Activated CD8-positive, alpha-beta memory T cell treated with anti-CD3 and anti-CD28 coated beads for 36 hours (primary cell): Measurements from ENCODE around the gene FAM78A. TPM values are rescaled to one million over a fixed set of nuclear protein-coding genes. Genes with fewer than 3 reads are reported as not detected.
"Not testable (repeated sequence)": the region's sequence is repeated elsewhere in the genome, so short reads cannot be mapped to it uniquely, and the experiment has no call there.

Experiments
- CTCF ChIA-PET: fragments of 350-600 bp; sonication (Branson Sonifier 250); formaldehyde crosslinking; loops from one replicate; lab custom pipeline; 2021; ENCODE audit warnings: antibody characterized with exemption; lab: Charles Lee
- POLR2A ChIA-PET: fragments of 350-600 bp; sonication (Branson Sonifier 250); formaldehyde crosslinking; loops from one replicate; lab custom pipeline; 2021; ENCODE audit warnings: antibody characterized with exemption; lab: Charles Lee
- total RNA-seq, 2 experiments: library from RNA; stranded (reverse); gene quantifications; one replicate each; pipeline ENCODE4 v1.2.3, GENCODE V29; 2021

The FAM78A gene
- total RNA-seq, 2 experiments from 2014 or later, result 46.4 to 48.4 TPM

DNA sequence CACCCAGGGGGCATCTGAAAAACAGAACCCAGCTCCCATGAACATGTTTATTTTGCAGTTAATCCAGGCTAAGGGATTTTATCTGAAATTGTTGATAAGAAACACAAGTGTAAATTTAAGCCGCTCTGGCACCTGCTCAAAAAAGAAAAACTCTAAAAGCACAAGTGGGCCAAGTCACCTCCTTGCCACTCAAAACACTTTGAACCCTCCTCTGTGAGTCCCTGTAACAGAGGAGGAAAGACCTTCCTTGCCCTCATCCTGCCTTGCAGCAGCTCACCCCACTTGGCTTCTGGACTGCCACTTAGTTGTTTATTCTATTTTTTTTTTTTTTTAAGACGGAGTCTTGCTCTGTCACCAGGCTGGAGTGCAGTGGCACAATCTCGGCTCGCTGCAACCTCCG lies 39.5 kb downstream of the FAM78A start:
- ChIA-PET CTCF (interaction anchor here (2.0 kb wide), 1 partner anchor 20 kb away, joined by 5 read pairs; no protein-coding TSS in a partner anchor), POLR2A (interaction anchor here (0.7 to 3.0 kb wide), 2 partner anchors 20 to 113 kb away, joined by 3 to 19 read pairs; no protein-coding TSS in a partner anchor)

DNA sequence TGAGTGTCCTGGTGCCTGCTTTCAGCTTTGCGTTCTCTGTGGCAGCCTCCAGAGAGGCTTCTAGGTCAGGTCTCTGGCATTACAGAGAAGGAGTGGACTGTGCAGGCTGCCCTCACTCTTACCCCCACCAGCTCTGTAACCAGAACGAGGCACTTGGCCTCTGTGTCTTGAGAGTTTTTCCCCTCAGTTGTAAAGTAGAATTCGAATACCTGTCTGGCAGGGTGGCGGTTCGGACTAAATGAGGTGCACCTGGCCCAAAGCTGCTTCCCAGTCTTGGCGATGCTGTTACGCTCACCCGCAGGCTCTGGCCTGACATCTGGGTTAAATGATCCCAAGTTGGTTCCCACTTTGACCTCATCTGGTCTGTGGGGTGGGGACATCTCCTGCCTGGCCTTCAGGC lies 40.1 kb downstream of the FAM78A start:
- ChIA-PET POLR2A (interaction anchor here (0.7 to 0.8 kb wide), 2 partner anchors 20 to 113 kb away, joined by 3 read pairs; no protein-coding TSS in a partner anchor), CTCF (no interaction called here)

DNA sequence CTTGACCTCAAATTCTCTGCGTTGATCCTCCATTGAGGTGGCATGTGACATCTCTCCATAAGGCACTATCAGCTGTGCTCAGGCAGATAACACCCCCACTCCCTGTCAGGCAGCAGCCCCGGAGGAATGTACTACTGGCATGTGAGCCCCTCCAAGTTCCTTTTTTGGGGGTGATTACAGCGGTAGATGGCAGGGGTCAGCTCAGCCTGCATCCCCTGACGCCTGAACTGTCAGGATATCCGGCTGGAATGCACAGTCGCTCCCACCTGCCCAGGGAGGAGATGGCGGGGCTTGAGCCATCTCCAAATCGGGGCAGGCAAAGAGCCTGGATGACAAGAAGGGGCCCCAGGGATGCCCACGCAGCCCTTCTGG lies 40.8 kb downstream of the FAM78A start:
- CTCF ChIA-PET, result no interaction called here
- POLR2A ChIA-PET, result interaction anchor here (0.5 to 0.8 kb wide), 2 partner anchors 15 to 21 kb away, joined by 3 read pairs; no protein-coding TSS in a partner anchor

DNA sequence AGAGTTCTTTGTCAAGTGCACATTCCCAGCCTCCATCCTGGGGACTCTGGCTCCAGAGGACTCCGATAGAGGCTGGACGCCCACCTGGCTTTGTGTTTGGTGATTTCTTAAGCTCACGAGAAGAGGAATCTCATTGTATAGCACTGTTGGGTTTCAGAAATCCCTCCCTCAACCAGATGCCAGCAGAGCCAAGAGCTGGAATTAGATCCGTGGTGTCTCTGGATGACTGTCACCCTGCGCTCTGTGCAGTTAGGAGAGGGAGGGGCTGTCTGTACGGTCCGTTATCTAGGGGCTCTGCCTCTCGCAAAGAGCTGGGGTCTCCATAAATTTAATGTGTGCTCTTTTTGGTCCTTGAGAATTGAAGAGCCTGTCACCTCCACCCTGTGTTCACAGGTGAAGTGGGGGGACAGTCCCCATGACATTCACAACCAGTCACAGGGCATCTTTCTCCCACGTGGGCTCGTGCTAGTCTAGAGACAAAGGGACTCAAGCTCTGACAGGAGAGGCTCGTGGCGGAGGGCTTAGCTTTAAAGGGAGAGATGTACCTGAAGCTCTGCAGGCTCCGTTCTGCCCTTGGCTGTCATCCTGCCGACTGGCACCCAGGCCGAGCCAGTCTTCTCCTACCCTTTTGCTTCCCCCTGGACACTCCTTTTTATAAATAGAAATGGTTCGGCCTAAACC lies 41.4 kb downstream of the FAM78A start:
- POLR2A ChIA-PET, result no interaction called here
- CTCF ChIA-PET, result interaction anchor here (1.2 kb wide), 1 partner anchor 35 kb away, joined by 3 read pairs; no protein-coding TSS in a partner anchor

DNA sequence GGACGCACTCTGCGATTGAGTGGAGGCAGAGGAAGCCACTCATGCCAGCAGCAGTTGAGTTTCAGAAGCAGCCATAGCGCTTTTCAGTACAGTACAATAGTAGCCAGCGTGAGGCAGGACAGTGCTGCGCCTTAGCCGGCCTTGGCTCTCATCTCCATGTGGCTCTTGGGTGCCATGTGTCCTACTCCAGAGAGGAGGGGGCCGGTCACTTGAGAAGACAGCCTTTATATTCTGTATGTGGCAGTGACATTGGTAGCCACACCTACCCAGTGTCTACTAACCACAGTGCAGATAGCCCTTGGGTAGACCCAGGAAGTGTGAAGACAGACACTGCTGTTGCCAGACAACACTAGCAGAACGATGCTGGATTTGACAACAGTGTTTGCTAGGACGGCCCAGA lies 42.3 kb downstream of the FAM78A start:
- ChIA-PET POLR2A (no interaction called here), CTCF (interaction anchor here (1.2 kb wide), 1 partner anchor 36 kb away, joined by 3 read pairs; no protein-coding TSS in a partner anchor)

DNA sequence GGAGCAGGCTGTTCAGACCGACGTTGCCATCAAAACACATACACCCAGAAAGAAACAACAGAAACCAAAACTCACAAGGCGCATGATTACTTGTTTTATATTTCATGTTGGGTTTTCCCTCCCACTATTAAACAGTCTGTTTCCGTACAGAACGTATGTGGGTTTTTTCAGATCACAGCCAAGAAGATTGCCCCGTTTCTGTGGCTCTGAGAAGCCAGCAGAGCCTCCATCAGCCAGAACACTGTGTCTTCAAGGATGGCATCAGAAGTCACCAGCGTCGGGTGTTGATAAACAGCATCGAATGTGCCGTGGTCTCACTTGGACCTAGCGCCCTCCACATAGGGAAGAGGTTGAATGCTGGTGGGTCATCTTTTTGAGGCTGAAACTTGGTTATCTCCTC lies 42.8 kb downstream of the FAM78A start:
- ChIA-PET CTCF (interaction anchor here (1.2 kb wide), 1 partner anchor 37 kb away, joined by 3 read pairs; no protein-coding TSS in a partner anchor), POLR2A (no interaction called here)

DNA sequence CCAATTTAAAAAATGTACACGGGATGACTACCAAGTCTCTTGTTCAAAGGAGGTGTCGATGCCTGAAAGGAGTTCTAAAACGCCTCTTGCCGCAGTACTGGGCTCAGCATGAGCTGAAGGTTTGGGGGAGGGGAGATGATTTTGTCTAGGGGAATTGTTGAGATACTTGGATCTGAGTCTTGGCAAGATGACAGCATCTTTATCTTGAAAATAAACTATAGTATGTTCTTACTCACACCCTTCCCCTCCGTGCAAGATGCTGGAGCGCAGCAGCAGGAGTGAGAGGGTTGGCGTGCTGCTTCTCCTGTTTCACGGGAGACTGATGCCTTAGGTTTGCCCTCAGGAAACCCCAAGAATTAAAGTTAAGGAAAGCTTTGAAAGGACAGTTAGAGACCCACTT lies 47.3 kb downstream of the FAM78A start:
- CTCF ChIA-PET, result no interaction called here
- POLR2A ChIA-PET, result no interaction called here

DNA sequence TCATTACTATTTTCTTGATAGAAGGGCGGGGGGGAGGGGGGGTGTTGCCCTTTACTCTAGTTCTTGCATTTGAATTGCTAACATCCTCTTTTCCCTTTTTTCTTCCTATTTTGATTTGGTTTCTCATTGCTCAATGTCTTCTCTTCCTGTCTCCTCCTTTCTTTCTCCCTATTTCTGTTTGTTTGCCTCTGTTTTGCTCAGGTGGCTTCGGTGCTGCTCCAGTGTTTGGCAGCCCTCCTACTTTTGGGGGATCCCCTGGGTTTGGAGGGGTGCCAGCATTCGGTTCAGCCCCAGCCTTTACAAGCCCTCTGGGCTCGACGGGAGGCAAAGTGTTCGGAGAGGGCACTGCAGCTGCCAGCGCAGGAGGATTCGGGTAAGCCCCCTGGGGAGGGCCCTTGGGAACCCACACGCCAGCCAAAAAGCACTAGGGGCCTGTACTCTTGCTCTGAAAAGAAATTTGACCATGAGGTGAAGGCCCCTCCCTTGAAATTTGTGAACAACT lies 48.3 kb downstream of the FAM78A start:
- ChIA-PET POLR2A (no interaction called here), CTCF (no interaction called here)

DNA sequence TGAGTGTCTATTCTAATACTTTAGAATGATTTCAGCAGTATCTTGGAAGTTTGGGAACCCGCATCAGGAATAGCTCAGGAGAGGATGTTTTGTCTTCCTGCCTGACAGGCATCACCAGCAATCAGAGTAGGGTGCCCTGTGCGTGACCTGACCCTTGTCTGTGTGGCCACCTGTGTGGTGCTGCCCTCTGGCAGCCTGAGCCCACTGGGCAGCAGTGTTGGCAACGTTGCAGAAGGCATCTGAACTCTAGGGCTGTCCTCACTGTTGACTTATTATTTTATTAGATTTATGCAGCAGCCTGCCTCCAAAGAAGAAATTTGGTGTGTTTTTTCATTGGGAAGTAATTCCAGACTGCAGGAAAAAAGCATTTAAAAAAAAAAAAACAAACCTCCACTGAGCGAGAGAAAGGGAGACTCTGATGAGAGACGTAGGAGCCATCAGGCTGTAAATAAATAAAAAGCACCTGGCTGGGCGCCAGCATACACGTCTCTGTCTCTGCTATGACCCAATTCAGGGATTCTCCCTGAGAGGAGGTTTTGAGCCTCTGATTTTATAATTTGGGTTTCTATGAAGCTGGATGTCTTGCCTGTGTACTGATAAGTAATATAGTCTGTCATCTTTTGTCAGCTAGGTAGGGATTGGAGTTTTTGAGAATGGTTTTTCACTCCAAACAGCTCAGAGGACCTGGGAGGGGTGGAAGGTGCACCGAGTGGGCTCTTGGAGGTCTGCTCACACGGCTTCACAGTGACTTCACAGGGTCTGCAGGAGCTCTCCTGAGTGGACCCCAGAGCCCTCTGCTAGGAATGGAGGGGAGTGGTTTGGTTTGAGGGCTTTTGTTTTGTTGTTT lies 49.0 kb downstream of the FAM78A start:
- ChIA-PET POLR2A (no interaction called here), CTCF (no interaction called here)

DNA sequence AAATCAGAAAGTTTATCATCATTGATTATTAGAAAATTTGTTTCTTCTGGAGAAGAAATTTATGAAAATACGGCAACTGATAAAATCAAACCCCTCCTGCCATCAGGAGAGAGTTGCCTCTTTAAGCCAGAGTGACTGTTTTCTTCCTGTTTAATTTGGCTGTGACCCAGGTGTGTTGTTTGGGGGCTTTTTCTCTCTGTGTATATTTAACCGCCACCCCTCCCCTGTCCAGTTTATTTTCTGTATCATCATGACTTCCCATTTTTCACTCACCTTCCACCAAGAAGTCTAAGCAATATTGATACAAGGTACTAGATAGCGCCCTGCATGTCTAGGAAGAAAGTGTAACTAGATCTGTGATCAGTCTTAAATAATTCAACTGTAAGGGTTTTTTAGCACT lies 50.1 kb downstream of the FAM78A start:
- CTCF ChIA-PET, result no interaction called here

DNA sequence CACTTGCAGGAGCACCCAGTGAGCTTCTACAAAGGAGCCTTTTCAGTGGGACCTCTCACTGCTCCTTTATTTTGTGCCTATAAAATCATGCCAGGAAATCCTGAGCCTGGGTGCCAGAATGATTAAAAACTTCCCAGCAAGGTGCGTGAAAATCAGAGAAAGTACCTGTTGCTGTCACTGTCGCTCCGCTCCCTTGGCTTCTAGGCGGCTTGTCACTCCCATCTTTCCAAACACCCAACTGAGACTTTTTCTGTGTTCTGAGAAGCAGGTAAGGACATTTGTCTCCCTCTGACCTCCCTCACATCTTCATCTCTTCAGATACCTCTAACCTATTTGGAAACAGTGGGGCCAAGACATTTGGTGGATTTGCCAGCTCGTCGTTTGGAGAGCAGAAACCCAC lies 53.9 kb downstream of the FAM78A start:
- ChIA-PET CTCF (no interaction called here), POLR2A (interaction anchor here (0.6 kb wide), 1 partner anchor 70 kb away, joined by 3 read pairs; no protein-coding TSS in a partner anchor)

More for the DNA sequence above, 50.1 kb downstream of the FAM78A start:
- POLR2A ChIA-PET, result no interaction called here

DNA sequence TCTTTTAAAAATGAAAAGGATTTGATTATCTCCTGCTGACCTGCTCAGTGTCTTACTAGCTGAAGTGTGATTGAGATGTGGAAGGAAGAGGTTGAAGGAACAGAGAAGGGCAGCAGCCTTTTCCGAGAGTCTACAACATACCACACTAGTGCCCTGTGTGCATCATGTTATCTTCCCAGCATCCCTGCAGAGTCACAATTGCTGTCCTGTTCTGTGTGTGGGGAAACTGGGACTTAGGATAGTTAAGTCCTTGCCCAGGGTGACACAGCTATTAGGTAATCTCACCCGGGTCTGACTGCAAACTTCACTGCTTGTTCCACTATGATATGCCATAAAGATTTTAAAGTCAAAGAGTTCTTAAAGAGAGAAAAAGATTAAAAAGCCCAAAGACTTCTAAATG lies 55.8 kb downstream of the FAM78A start:
- CTCF ChIA-PET, result interaction anchor here (1.2 kb wide), 1 partner anchor 11 kb away, joined by 3 read pairs; no protein-coding TSS in a partner anchor
- POLR2A ChIA-PET, result no interaction called here

DNA sequence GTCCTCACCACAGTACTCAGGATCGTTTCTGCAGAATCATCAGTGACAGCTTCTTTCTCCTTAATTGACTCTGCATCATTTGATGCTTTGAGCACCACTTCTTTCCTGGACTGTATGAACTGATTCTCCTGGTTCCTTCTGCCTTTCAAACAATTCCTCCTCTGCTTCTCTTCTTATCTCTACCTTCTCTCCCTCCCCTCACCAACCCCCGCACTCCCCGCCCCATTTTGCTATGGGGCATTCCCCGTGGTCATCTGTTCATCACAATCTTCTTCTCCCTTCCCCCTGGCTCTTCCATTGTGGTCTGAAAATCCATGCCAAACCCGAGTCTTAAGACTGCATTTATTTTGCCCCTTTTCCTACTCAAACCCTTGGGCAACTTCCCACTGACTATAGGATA lies 57.9 kb downstream of the FAM78A start:
- ChIA-PET CTCF (no interaction called here), POLR2A (no interaction called here)

DNA sequence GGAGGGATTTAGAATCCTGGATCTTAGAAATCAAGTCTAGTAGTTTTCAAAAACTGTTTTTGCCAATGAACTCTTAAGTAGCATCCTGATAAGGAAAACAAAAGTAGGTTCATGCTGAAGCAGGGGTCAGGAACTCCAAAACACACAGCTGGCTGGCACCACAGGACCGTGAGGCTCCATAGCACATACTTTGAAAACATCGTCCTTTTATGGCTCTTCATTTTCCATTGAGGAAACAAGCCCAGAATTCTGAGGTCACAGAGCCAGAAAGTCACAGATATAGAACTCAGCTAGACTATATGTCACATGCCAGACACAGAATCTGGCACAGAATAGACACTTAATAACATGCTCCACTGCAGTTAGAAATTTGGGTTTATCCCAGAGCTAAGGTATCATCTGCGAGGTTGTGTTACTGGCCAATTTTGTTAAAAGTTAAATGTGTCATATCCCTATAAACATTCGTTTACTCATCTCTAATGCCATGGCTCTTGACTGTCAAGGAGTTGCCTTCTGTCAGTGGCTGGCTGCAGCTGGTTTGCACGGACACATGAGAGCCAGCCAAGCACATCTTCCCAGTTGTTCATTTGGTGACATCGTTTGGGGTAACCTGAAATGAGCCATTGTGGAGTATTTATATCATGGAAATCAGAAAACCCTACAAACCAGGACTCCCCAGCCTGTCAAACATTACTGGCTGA lies 58.8 kb downstream of the FAM78A start:
- CTCF ChIA-PET, result no interaction called here
- POLR2A ChIA-PET, result interaction anchor here (0.5 to 0.6 kb wide), 2 partner anchors 20 to 32 kb away, joined by 3 read pairs; no protein-coding TSS in a partner anchor

DNA sequence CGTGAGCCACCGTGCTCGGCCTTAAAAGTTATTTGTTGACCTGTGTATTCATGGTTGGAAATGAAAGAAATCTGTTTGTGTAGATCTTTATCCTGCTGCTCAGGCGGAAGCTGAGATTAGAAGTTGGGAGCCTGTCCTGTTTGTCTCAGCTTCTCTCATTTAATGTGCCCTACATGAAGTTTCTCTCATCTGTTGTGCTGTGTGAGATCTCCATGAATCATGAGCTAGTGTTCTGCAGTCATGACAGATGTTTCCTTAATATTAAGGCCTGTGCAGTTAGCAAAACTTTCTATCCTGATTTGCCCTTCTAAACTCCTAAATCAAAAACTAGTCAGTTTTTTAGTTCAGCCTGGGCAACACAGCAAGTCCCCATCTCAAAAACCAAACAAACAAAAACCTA lies 59.5 kb downstream of the FAM78A start:
- POLR2A ChIA-PET, result interaction anchor here (0.5 to 1.4 kb wide), 3 partner anchors 20 to 40 kb away, joined by 3 to 9 read pairs (median 3); no protein-coding TSS in a partner anchor
- CTCF ChIA-PET, result interaction anchor here (1.7 kb wide), 2 partner anchors 39 to 120 kb away, joined by 3 read pairs; no protein-coding TSS in a partner anchor

DNA sequence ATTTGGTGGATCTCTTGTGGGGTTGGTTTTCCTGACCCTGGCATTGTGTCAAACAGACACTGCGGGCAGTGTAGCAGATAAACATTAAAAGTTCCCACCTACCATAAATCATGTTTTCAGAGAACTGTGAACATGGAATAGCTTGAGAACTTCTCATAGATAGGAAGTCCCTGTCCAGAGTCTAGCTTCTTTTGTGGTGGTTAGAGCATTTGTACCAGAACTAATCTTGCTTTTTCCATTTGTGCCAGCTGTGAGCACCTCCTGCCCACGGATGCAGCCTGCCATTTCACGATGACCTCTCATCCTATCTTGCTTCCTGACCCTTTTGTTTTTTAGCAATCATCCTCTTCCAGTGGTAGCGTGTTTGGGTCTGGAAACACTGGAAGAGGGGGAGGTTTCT lies 61.4 kb downstream of the FAM78A start:
- ChIA-PET CTCF (interaction anchor here (1.5 to 1.7 kb wide), 2 partner anchors 37 to 122 kb away, joined by 3 read pairs; no protein-coding TSS in a partner anchor), POLR2A (no interaction called here)

DNA sequence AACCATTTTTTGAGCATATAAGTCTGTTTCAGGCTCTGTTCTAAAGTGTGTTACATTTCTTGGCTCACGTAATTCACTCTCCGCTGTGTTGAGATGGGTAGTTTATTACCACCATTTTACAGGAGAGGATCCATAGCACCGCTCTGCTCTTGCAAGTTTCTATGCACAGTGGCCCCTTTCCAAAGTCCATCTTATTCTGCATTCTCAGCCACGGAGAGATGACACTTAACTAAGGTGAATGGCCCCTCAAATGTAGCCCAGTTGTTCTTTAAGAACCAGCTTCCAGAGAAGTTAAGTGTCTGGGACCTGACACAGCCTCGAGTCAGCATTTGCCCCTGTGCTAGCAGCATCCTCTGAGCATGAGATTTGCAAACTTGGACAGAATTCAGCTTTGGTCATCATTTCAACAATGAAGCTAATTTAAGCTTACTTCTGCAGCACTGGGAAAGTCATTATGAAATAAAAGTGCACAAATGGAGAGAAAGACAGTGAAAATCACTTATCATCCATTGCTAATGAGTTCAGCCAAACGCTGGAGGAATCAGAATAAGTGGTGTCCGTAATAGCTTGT lies 61.9 kb downstream of the FAM78A start:
- POLR2A ChIA-PET, result interaction anchor here (0.5 kb wide), 1 partner anchor 121 kb away, joined by 3 read pairs; no protein-coding TSS in a partner anchor
- CTCF ChIA-PET, result interaction anchor here (1.5 kb wide), 1 partner anchor 122 kb away, joined by 3 read pairs; no protein-coding TSS in a partner anchor

DNA sequence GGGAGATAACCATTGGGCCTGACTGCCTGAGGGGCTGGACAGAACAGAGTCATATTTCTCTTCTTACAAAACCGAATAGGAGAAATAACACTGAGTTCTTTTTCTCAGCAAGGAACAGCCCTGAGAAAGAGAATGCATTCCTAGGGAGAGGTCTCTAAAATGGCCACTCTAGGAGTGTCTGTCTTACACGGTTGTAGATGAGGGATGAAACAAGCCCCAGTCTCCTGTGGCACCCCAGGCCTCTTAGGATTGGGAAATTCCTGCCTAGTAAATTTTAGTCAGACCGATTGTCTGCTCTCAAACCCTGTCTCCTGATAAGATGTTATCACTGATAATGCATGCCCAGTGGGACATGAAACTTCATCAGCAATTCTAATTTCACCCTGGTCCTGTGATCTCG lies 64.4 kb downstream of the FAM78A start:
- POLR2A ChIA-PET, result not testable (repeated sequence)

More for the DNA sequence above, 64.4 kb downstream of the FAM78A start:
- CTCF ChIA-PET, result not testable (repeated sequence)
